Lung (tissue), 12 donors: ENCODE data around the gene F12. TPM values are rescaled to one million over a fixed set of nuclear protein-coding genes. Genes with fewer than 3 reads are reported as not detected.

Experiments used
- ATAC-seq: fragments of 200-7000 bp; cut with Tn5 transposase; one replicate; pipeline ENCODE4 v1.9.1; 2020; ENCODE audit warnings: moderate number of reproducible peaks; ENCODE audit not compliant: insufficient read depth, low FRiP score
- DNase-seq, 3 donors: peaks; one replicate each; pipeline ENCODE4 v3.0.0-alpha.2; 2013 to 2017
- H3K27ac ChIP-seq, 2 donors: one replicate each; pipeline ENCODE4 v1.5.1; 2013; ENCODE audit warnings: mild to moderate bottlenecking in 2 of 2, moderate library complexity in 2 of 2, control low read depth in 1 of 2, inconsistent platforms in 1 of 2, low read depth in 1 of 2, low read length in 1 of 2
- H3K27me3 ChIP-seq, 3 donors: one replicate each; pipeline ENCODE4 v1.5.1; 2013; ENCODE audit warnings: low read length in 2 of 3; ENCODE audit not compliant: control insufficient read depth in 3 of 3, insufficient read depth in 3 of 3
- H3K36me3 ChIP-seq, 4 donors: one replicate each; pipeline ENCODE4 v1.5.1; 2013; ENCODE audit warnings: low read length in 4 of 4, mild to moderate bottlenecking in 1 of 4, moderate library complexity in 1 of 4; ENCODE audit not compliant: control insufficient read depth in 4 of 4, insufficient read depth in 4 of 4
- H3K4me1 ChIP-seq, 5 donors: one replicate each; pipeline ENCODE4 v1.5.1; 2013; ENCODE audit warnings: low read length in 5 of 5, mild to moderate bottlenecking in 2 of 5, moderate library complexity in 1 of 5; ENCODE audit not compliant: control insufficient read depth in 5 of 5, insufficient read depth in 5 of 5
- H3K4me3 ChIP-seq: one replicate; pipeline ENCODE4 v1.5.1; 2013; ENCODE audit warnings: mild to moderate bottlenecking, control low read depth, moderate library complexity
- H3K9ac ChIP-seq, 2 donors: one replicate each; pipeline ENCODE4 v1.5.1; 2013; ENCODE audit warnings: low read length in 2 of 2, control low read depth in 1 of 2; ENCODE audit not compliant: insufficient read depth in 1 of 2
- H3K9me3 ChIP-seq, 4 donors: one replicate each; pipeline ENCODE4 v1.5.1; 2013; ENCODE audit warnings: low read length in 3 of 4, mild to moderate bottlenecking in 1 of 4, moderate library complexity in 1 of 4; ENCODE audit not compliant: control insufficient read depth in 4 of 4, insufficient read depth in 3 of 4
- CTCF ChIP-seq: IDR thresholded peaks from 2 replicates; pipeline ENCODE4 v1.5.1; 2012; ENCODE audit warnings: mild to moderate bottlenecking; ENCODE audit errors: control extremely low read depth, extremely low read depth
- WGBS, 2 donors: extraction: QIAGEN DNeasy Blood & Tissue Kit; methylation state at CpG; one replicate each; pipeline ENCODE4 v1.1.7; 2013; 5-methylcytosine and 5-hydroxymethylcytosine counted together
- polyA plus RNA-seq, 2 donors: library from polyadenylated mRNA; stranded (reverse); fragments of 200-250 nt; gene quantifications; one replicate each; pipeline ENCODE4 v1.2.1, GENCODE V29; 2013
- total RNA-seq, 2 donors: library from RNA; depleted of rRNA in 1 of 2; stranded (reverse); fragments of >200 nt in 1 of 2; gene quantifications; one replicate each; pipeline ENCODE4 v1.2.1, GENCODE V29; 2014 to 2021
- donor health status: control.
- donor health status: control.
- donor health status: Bipolar disorder and iron deficiency.
- donor health status: healthy.
- donor health status: DM: yes; HTN: yes; CAD: no.

Gene F12
- total and polyA plus RNA-seq, 4 donors, result 1.3 to 1.7 (median 1.4) TPM; not detected in 1

- Histone ChIP-seq H3K4me1 (no peaks in the 10 kb centered on the region), H3K9me3 (no peaks in the 10 kb centered on the region), H3K9ac (no peak overlapping the region), H3K27ac (no peak overlapping the region), H3K27me3 (peaks cover 0 to 3% (median 0%) of the 10 kb centered on the region in 3 donors), H3K4me3 (no peak overlapping the region), H3K36me3 (no peaks in the 10 kb centered on the region)
- no peak for ATAC-seq
- DNase-seq, result no peak
- WGBS, 2 donors, result 85 to 87% methylated on average over 3 of the region's 3 CpGs
- TF ChIP-seq CTCF, result no peak
These were observed 5.1 kb upstream of the F12 start for GRCh38 chr5:177414481-177414880.

GRCh38 chr5:177412603-177413233, 3.4 kb upstream of the F12 start:
- Histone ChIP-seq H3K9me3 (no peaks in the 10 kb centered on the region), H3K4me1 (no peaks in the 10 kb centered on the region), H3K9ac (no peak overlapping the region), H3K4me3 (no peak overlapping the region), H3K27ac (no peak overlapping the region), H3K36me3 (no peaks in the 10 kb centered on the region), H3K27me3 (peaks cover 0 to 3% (median 0%) of the 10 kb centered on the region in 3 donors)
- 74 to 85% methylated on average over 8 of the region's 8 CpGs for WGBS, 2 donors
- ATAC-seq, result no peak
- no peak for TF ChIP-seq CTCF
- no peak for DNase-seq

GRCh38 chr5:177410575-177410974, 1.2 kb upstream of the F12 start:
- no peak for TF ChIP-seq CTCF
- H3K36me3 ChIP-seq, result no peaks in the 10 kb centered on the region
- ATAC-seq (no peak), DNase-seq (no peak)
- H3K9ac ChIP-seq, result no peak overlapping the region
- 35 to 63% methylated on average over 3 of the region's 3 CpGs for WGBS, 2 donors
- H3K4me1 ChIP-seq, result no peaks in the 10 kb centered on the region
- no peaks in the 10 kb centered on the region for H3K9me3 ChIP-seq
- H3K27me3 ChIP-seq, result peaks cover 0 to 3% (median 0%) of the 10 kb centered on the region in 3 donors
- no peak overlapping the region for H3K4me3 ChIP-seq
- H3K27ac ChIP-seq, result no peak overlapping the region

- no peak for TF ChIP-seq CTCF
- peaks cover 0 to 28% (median 9%) of the 10 kb centered on the region in 5 donors for H3K4me1 ChIP-seq
- no peak overlapping the region for H3K4me3 ChIP-seq
- 30 to 56% methylated on average over 5 of the region's 5 CpGs for WGBS, 2 donors
- H3K9ac ChIP-seq, result no peak overlapping the region
- H3K9me3 ChIP-seq, result no peaks in the 10 kb centered on the region
- peaks cover 0 to 29% (median 28%) of the 10 kb centered on the region in 3 donors for H3K27me3 ChIP-seq
- no peak for ATAC-seq
- no peak for DNase-seq
- no peak overlapping the region for H3K27ac ChIP-seq
- H3K36me3 ChIP-seq, result no peaks in the 10 kb centered on the region
These were observed 3.6 kb downstream of the F12 start for GRCh38 chr5:177405805-177406204.
